ENCODE results near the gene CFTR.

CFTR gene

GRCh38 chr7:117559391-117559790 lies 79.6 kb downstream of the CFTR start:
- Histone ChIP-seq H3K4me3 (ENCODE audit: low read depth in 1 of 2, low read length in 2 of 2) (no peak overlapping the region), H3K9me3 (ENCODE audit: control insufficient read depth in 1 of 2, low read length in 2 of 2) (no peaks in the 10 kb centered on the region), H3K4me1 (ENCODE audit: control insufficient read depth in 1 of 2, insufficient read depth in 2 of 2, low read length in 2 of 2) (no peaks in the 10 kb centered on the region), H3K27me3 (ENCODE audit: low read depth, low read length) (no peaks in the 10 kb centered on the region), H3K36me3 (ENCODE audit: control insufficient read depth in 1 of 2, insufficient read depth in 2 of 2, low read length in 2 of 2) (no peaks in the 10 kb centered on the region), H3K27ac (ENCODE audit: low read length) (no peak overlapping the region)

GRCh38 chr7:117560030-117560429 lies 80.2 kb downstream of the CFTR start:
- no peak overlapping the region for H3K27ac ChIP-seq (ENCODE audit: low read length)
- no peaks in the 10 kb centered on the region for H3K27me3 ChIP-seq (ENCODE audit: low read depth, low read length)
- no peaks in the 10 kb centered on the region for H3K4me1 ChIP-seq (ENCODE audit: control insufficient read depth in 1 of 2, insufficient read depth in 2 of 2, low read length in 2 of 2)
- H3K36me3 ChIP-seq (ENCODE audit: control insufficient read depth in 1 of 2, insufficient read depth in 2 of 2, low read length in 2 of 2) = no peaks in the 10 kb centered on the region
- no peaks in the 10 kb centered on the region for H3K9me3 ChIP-seq (ENCODE audit: control insufficient read depth in 1 of 2, low read length in 2 of 2)
- no peak overlapping the region for H3K4me3 ChIP-seq (ENCODE audit: low read depth in 1 of 2, low read length in 2 of 2)

- H3K4me3 ChIP-seq (ENCODE audit: low read depth in 1 of 2, low read length in 2 of 2) = no peak overlapping the region
- no peaks in the 10 kb centered on the region for H3K27me3 ChIP-seq (ENCODE audit: low read depth, low read length)
- H3K9me3 ChIP-seq (ENCODE audit: control insufficient read depth in 1 of 2, low read length in 2 of 2) = no peaks in the 10 kb centered on the region
- no peaks in the 10 kb centered on the region for H3K36me3 ChIP-seq (ENCODE audit: control insufficient read depth in 1 of 2, insufficient read depth in 2 of 2, low read length in 2 of 2)
- no peak overlapping the region for H3K27ac ChIP-seq (ENCODE audit: low read length)
- no peaks in the 10 kb centered on the region for H3K4me1 ChIP-seq (ENCODE audit: control insufficient read depth in 1 of 2, insufficient read depth in 2 of 2, low read length in 2 of 2)
These were observed 82.9 kb downstream of the CFTR start for GRCh38 chr7:117562759-117563158.

GRCh38 chr7:117564080-117564479 lies 84.3 kb downstream of the CFTR start:
- Histone ChIP-seq H3K36me3 (ENCODE audit: control insufficient read depth in 1 of 2, insufficient read depth in 2 of 2, low read length in 2 of 2) (no peaks in the 10 kb centered on the region), H3K9me3 (ENCODE audit: control insufficient read depth in 1 of 2, low read length in 2 of 2) (no peaks in the 10 kb centered on the region), H3K27ac (ENCODE audit: low read length) (no peak overlapping the region), H3K4me1 (ENCODE audit: control insufficient read depth in 1 of 2, insufficient read depth in 2 of 2, low read length in 2 of 2) (no peaks in the 10 kb centered on the region), H3K4me3 (ENCODE audit: low read depth in 1 of 2, low read length in 2 of 2) (no peak overlapping the region), H3K27me3 (ENCODE audit: low read depth, low read length) (no peaks in the 10 kb centered on the region)

- Histone ChIP-seq H3K4me3 (ENCODE audit: low read depth in 1 of 2, low read length in 2 of 2) (no peak overlapping the region), H3K36me3 (ENCODE audit: control insufficient read depth in 1 of 2, insufficient read depth in 2 of 2, low read length in 2 of 2) (no peaks in the 10 kb centered on the region), H3K9me3 (ENCODE audit: control insufficient read depth in 1 of 2, low read length in 2 of 2) (no peaks in the 10 kb centered on the region), H3K4me1 (ENCODE audit: control insufficient read depth in 1 of 2, insufficient read depth in 2 of 2, low read length in 2 of 2) (no peaks in the 10 kb centered on the region), H3K27ac (ENCODE audit: low read length) (no peak overlapping the region), H3K27me3 (ENCODE audit: low read depth, low read length) (no peaks in the 10 kb centered on the region)
These were observed 84.8 kb downstream of the CFTR start for GRCh38 chr7:117564627-117565026.

GRCh38 chr7:117565226-117565625 lies 85.4 kb downstream of the CFTR start:
- H3K9me3 ChIP-seq (ENCODE audit: control insufficient read depth in 1 of 2, low read length in 2 of 2) = no peaks in the 10 kb centered on the region
- H3K27ac ChIP-seq (ENCODE audit: low read length) = no peak overlapping the region

GRCh38 chr7:117567781-117568180 lies 88.0 kb downstream of the CFTR start:
- H3K36me3 ChIP-seq (ENCODE audit: control insufficient read depth in 1 of 2, insufficient read depth in 2 of 2, low read length in 2 of 2) = no peaks in the 10 kb centered on the region
- no peak overlapping the region for H3K27ac ChIP-seq (ENCODE audit: low read length)
- H3K4me1 ChIP-seq (ENCODE audit: control insufficient read depth in 1 of 2, insufficient read depth in 2 of 2, low read length in 2 of 2) = no peaks in the 10 kb centered on the region
- H3K4me3 ChIP-seq (ENCODE audit: low read depth in 1 of 2, low read length in 2 of 2) = no peak overlapping the region
- no peaks in the 10 kb centered on the region for H3K27me3 ChIP-seq (ENCODE audit: low read depth, low read length)
- no peaks in the 10 kb centered on the region for H3K9me3 ChIP-seq (ENCODE audit: control insufficient read depth in 1 of 2, low read length in 2 of 2)

More at GRCh38 chr7:117565226-117565625, 85.4 kb downstream of the CFTR start:
- Histone ChIP-seq H3K36me3 (ENCODE audit: control insufficient read depth in 1 of 2, insufficient read depth in 2 of 2, low read length in 2 of 2) (no peaks in the 10 kb centered on the region), H3K4me1 (ENCODE audit: control insufficient read depth in 1 of 2, insufficient read depth in 2 of 2, low read length in 2 of 2) (no peaks in the 10 kb centered on the region), H3K27me3 (ENCODE audit: low read depth, low read length) (no peaks in the 10 kb centered on the region), H3K4me3 (ENCODE audit: low read depth in 1 of 2, low read length in 2 of 2) (no peak overlapping the region)

GRCh38 chr7:117572856-117573620 lies 93.2 kb downstream of the CFTR start:
- Histone ChIP-seq H3K4me3 (ENCODE audit: low read depth in 1 of 2, low read length in 2 of 2) (no peak overlapping the region), H3K27ac (ENCODE audit: low read length) (no peak overlapping the region), H3K9me3 (ENCODE audit: control insufficient read depth in 1 of 2, low read length in 2 of 2) (no peaks in the 10 kb centered on the region), H3K4me1 (ENCODE audit: control insufficient read depth in 1 of 2, insufficient read depth in 2 of 2, low read length in 2 of 2) (no peaks in the 10 kb centered on the region), H3K36me3 (ENCODE audit: control insufficient read depth in 1 of 2, insufficient read depth in 2 of 2, low read length in 2 of 2) (no peaks in the 10 kb centered on the region), H3K27me3 (ENCODE audit: low read depth, low read length) (no peaks in the 10 kb centered on the region)

- Histone ChIP-seq H3K4me3 (ENCODE audit: low read depth in 1 of 2, low read length in 2 of 2) (no peak overlapping the region), H3K27me3 (ENCODE audit: low read depth, low read length) (no peaks in the 10 kb centered on the region), H3K36me3 (ENCODE audit: control insufficient read depth in 1 of 2, insufficient read depth in 2 of 2, low read length in 2 of 2) (no peaks in the 10 kb centered on the region), H3K27ac (ENCODE audit: low read length) (no peak overlapping the region), H3K9me3 (ENCODE audit: control insufficient read depth in 1 of 2, low read length in 2 of 2) (no peaks in the 10 kb centered on the region), H3K4me1 (ENCODE audit: control insufficient read depth in 1 of 2, insufficient read depth in 2 of 2, low read length in 2 of 2) (no peaks in the 10 kb centered on the region)
These were observed 101.6 kb downstream of the CFTR start for GRCh38 chr7:117581424-117581823.

GRCh38 chr7:117582219-117582704 lies 102.4 kb downstream of the CFTR start:
- H3K27ac ChIP-seq (ENCODE audit: low read length) = no peak overlapping the region
- H3K4me1 ChIP-seq (ENCODE audit: control insufficient read depth in 1 of 2, insufficient read depth in 2 of 2, low read length in 2 of 2) = no peaks in the 10 kb centered on the region
- H3K36me3 ChIP-seq (ENCODE audit: control insufficient read depth in 1 of 2, insufficient read depth in 2 of 2, low read length in 2 of 2) = no peaks in the 10 kb centered on the region
- H3K4me3 ChIP-seq (ENCODE audit: low read depth in 1 of 2, low read length in 2 of 2) = no peak overlapping the region
- H3K9me3 ChIP-seq (ENCODE audit: control insufficient read depth in 1 of 2, low read length in 2 of 2) = no peaks in the 10 kb centered on the region
- no peaks in the 10 kb centered on the region for H3K27me3 ChIP-seq (ENCODE audit: low read depth, low read length)

- no peaks in the 10 kb centered on the region for H3K27me3 ChIP-seq (ENCODE audit: low read depth, low read length)
- H3K9me3 ChIP-seq (ENCODE audit: control insufficient read depth in 1 of 2, low read length in 2 of 2) = no peaks in the 10 kb centered on the region
- H3K27ac ChIP-seq (ENCODE audit: low read length) = no peak overlapping the region
- H3K36me3 ChIP-seq (ENCODE audit: control insufficient read depth in 1 of 2, insufficient read depth in 2 of 2, low read length in 2 of 2) = no peaks in the 10 kb centered on the region
- H3K4me3 ChIP-seq (ENCODE audit: low read depth in 1 of 2, low read length in 2 of 2) = no peak overlapping the region
- H3K4me1 ChIP-seq (ENCODE audit: control insufficient read depth in 1 of 2, insufficient read depth in 2 of 2, low read length in 2 of 2) = no peaks in the 10 kb centered on the region
These were observed 108.1 kb downstream of the CFTR start for GRCh38 chr7:117587931-117588330.

GRCh38 chr7:117588352-117588794 lies 108.5 kb downstream of the CFTR start:
- Histone ChIP-seq H3K36me3 (ENCODE audit: control insufficient read depth in 1 of 2, insufficient read depth in 2 of 2, low read length in 2 of 2) (no peaks in the 10 kb centered on the region), H3K9me3 (ENCODE audit: control insufficient read depth in 1 of 2, low read length in 2 of 2) (no peaks in the 10 kb centered on the region)

More at GRCh38 chr7:117588352-117588794, 108.5 kb downstream of the CFTR start:
- H3K4me3 ChIP-seq (ENCODE audit: low read depth in 1 of 2, low read length in 2 of 2) = no peak overlapping the region
- no peaks in the 10 kb centered on the region for H3K27me3 ChIP-seq (ENCODE audit: low read depth, low read length)
- no peaks in the 10 kb centered on the region for H3K4me1 ChIP-seq (ENCODE audit: control insufficient read depth in 1 of 2, insufficient read depth in 2 of 2, low read length in 2 of 2)
- H3K27ac ChIP-seq (ENCODE audit: low read length) = no peak overlapping the region
